Activated CD4-positive, alpha-beta T cell treated with anti-CD3 and anti-CD28 coated beads for 48 hours (primary cell): Measurements from ENCODE around the gene ARHGAP31.

ENCODE experiments used
- DNase-seq: peaks from one replicate; pipeline ENCODE4 v3.0.0-alpha.2; 2020

Gene ARHGAP31

DNA sequence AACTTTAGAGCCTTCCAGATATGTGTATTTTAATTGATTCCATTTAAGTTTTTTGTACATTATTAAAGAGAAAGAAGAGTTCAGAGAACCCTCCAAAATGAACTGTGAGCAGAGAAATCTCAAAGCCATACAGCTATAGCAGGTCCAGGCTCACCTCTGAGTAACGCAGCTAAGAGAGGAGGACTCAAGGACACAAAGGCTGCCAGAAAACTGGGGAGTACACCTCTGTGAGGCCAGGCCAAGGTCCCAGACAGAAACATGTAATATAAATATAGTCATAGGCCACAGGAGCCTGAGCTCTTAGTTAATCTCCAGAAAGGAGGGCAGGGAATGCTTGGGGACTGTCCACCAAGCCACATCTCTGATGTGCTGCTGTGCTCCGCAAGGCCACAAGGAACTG lies 102.7 kb downstream of the ARHGAP31 start:
- no peak for DNase-seq

DNA sequence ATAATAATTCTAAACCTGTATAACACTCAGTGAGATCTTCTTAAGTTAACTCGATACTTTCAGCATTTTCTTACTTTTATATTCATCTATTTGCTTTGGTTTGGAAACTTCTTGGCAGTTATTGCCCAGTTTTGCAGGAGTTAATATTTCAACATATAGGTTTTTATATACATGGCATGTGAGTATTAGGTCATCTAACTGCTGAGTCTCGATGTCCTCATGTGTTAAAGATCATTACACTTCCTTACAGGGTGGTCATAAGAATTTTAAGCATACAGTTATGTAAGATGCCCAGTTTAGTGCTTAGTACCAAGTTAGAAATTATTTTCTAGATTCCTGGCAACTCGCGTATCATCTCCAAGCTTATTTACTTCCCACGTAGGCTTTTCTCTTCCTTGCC lies 106.3 kb downstream of the ARHGAP31 start:
- no peak for DNase-seq

DNA sequence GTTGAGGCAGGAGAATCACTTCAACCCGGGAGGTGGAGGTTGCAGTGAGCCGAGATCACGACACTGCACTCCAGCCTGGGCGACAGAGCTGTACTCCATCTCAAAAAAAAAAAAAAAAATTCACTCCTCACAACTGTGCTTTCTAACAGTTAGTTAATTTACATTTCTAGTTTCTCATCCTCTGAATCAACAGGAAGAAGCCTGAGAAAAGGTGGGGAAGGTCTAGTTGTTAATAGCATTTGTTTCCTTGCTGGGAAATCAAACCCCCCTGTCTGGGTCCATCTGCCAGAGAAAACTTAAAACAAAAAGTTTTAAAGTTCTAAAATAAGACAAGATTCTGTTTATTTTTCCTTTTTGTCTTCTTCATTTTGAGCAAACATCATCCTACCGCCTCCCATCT lies 106.9 kb downstream of the ARHGAP31 start:
- DNase-seq: no peak

DNA sequence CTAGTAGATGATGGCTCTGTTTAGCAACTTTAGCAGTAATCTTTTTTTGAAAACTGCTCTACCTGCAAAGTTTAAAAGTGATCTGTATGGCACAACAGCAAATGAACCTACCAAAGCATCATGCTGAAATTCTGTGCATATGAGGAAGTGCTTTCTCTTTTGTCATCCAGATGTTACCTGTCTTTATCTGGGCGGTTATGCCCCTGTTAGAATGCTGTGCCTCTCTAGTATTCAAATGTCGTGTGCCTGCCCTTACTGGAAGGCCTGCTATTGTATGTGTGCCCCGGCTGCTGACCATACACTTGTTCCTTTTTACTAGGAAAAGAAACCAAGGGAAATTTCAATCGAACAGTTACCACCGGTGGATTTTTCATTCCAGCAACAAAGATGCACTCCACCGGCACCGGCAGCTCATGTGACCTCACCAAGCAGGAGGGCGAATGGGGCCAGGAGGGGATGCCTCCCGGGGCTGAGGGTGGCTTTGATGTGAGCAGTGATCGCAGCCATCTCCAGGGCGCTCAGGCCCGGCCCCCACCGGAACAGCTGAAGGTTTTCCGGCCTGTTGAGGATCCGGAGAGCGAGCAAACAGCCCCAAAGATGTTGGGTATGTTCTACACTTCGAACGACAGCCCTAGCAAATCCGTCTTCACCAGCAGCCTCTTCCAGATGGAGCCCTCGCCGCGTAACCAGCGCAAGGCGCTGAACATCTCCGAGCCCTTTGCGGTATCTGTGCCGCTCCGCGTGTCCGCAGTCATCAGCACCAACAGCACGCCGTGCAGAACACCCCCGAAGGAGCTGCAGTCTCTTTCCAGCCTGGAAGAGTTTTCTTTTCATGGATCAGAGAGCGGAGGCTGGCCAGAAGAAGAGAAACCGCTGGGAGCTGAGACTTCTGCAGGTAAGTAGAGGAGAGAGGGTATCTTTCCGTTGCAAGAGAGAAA lies 107.6 kb downstream of the ARHGAP31 start:
- DNase-seq: no peak

DNA sequence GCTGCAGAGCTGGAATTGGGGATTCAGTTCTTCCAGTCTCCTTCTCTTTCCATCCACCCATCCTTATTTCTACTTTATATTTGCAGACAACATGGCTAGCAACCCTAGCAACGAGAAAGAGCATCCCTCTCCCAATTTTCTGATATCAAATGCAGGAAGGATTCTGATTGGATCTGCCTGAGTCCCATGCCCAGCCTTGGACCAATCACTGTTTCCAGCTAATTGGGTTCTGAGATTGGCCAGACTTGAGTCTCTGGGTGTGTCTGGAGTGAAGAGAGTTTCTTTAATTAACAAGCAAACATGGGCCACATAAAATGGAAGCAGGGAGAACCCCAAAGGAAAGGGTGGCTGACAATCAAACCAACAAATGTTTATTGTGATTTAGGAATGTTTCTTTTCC lies 108.6 kb downstream of the ARHGAP31 start:
- DNase-seq: no peak

DNA sequence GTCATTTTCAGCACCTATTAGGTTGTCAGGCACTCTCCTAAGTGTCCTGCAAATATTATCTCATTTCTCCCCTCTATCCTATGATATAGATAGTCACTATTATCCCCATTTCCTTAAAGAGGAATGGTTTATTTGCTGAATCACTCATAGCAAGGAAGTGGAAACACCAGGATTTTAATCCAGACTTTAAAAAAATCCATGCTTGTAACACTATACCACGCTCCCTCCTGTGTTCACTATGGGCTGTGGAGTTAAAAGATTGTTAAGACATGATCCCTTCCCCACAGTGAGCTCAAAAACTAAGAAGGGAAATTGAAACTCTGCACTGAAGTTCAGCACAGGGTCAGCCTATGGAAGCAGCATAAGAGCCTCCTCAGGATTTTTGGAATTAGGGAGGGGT lies 109.0 kb downstream of the ARHGAP31 start:
- DNase-seq: no peak

DNA sequence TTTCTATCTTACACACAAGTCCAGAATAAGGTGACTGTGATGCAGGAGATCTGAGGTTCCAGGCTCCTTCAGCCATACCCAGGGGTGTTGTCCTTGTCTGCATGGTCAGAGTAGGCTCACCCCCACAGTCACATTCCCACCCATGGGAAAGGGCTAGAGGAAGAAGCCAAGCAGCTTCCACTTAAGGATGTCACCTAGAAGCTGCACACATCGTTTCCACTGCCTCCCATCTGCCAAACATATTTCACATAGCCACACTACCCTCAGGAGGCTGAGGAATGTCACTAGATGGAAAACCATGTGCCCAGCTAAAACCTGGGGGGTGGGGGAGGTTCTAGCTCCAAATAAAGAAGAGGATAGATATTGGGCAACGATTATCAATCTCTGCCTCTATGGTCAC lies 111.1 kb downstream of the ARHGAP31 start:
- no peak for DNase-seq

DNA sequence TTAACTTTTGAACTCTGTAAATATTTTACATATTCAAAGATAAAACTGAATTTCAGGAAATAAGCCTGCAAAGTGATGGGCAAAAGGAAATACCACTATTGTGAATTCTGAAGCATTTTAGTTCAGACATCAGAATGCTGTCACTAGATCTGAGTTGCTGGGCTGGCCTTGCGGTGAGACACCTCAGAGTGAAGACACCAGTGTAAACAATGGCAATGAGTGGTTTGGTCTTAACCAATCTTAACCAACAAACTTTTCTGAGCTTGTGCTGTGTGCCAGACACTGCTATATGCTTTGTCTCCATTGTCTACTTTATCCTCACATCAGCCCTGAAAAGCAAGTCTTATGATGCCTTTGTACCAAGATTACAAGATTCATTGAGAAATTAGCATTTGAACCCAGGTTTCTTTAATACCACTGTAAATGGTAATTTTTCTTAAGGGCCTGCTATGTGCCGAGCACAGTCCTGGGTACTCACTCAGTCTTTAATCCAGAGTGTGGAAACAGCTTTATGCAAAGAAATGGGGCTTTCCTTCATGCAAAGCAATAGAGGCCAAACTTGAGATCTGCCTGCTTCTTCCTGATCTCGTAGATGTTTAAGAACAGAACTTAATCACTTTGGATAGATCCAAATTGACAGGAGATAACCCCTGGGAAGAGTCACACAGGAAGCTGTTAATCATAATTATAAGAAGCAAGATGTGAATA lies 114.2 kb downstream of the ARHGAP31 start:
- no peak for DNase-seq

DNA sequence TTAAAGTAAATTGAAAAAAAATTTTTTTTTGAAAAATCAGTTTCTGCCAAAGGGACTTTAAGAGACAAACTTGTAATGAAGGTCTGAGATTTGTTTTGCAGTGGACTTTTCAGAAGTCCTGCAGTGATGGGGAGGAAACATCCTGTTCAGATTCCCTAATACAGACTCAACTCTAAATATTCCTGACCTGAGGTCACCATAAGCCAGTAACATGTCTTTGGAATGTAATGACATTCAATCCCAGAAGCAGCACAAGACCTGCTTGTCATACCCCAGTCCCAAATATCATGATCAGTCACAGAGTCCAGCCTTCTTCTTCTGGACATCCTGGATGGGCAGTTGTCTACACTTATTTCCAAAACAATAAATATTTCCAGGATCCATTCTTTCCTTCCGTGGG lies 115.7 kb downstream of the ARHGAP31 start:
- no peak for DNase-seq

DNA sequence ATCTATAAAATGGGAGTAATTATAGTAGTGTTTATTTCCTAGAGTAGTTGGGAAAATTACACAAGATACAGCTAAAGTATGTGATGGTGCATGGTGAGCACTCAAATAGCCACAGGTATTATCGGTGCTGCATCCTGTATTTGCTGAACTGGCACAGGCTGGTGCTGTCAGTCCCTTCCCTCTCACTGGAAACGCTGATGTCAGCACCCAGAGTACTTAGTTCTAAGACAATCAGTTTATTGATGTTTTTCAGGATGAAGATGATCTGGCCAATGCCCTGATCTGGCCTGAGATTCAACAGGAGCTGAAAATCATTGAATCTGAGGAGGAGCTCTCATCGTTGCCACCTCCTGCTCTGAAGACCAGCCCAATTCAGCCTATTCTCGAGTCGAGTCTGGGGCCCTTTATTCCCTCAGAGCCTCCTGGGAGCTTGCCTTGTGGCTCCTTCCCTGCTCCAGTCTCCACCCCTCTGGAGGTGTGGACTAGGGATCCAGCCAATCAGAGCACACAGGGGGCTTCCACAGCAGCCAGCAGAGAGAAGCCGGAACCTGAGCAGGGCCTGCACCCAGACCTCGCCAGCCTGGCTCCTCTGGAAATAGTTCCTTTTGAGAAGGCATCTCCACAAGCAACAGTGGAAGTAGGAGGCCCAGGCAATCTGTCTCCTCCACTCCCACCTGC lies 119.6 kb downstream of the ARHGAP31 start:
- no peak for DNase-seq

DNA sequence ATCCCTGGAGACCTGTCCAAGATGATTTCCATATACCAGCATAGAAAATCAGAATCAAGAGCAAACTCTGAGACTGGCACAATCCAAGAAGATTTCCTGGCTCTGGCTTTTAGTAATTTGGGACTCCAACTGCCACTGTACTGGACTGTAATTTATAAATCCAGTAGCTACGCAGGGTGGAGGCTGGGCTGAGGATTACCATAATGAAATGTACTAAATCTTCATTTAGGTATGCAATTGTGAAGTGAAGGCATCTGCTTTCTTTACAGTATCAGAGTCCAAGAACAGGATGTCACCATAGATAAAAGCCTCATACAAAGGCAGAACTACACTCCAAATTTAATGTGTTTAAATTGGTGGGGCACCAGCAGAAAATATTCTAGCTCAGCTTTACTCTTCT lies 122.7 kb downstream of the ARHGAP31 start:
- no peak for DNase-seq

DNA sequence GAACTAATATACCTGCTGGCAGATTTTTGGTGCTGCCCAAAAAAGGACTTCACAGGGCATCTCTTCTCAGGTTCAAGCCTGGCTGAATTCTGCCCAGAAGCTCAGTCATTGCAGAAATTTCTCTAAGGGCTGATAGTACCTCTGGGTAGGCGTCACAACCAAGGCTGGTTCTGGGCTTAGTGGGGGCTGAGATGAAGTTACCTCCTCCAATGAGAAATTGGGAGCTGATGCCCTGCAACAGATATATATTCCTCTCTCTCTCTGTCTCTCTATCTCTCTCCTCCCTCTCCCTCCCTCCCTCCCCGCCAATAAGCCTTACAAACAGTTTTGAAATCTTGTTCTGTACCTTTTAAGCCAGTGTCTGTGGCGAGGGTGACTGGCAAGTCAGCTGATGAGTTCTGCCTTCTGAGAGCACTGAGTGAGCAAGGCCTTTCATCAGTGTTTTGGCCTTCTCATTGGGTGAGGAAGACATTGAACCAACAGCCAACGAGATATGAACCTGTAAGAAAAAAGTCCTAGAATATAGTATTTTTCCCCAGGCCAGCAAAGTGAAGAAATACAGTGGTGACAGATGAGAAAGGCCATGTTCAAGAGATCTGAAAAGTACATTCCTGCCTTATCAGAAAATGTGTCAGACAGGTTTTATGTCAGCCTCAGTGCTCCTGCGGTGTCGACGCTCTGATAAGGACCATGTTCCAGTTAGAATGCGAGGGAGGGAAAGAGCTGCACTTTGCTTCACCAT lies 123.8 kb downstream of the ARHGAP31 start:
- no peak for DNase-seq

DNA sequence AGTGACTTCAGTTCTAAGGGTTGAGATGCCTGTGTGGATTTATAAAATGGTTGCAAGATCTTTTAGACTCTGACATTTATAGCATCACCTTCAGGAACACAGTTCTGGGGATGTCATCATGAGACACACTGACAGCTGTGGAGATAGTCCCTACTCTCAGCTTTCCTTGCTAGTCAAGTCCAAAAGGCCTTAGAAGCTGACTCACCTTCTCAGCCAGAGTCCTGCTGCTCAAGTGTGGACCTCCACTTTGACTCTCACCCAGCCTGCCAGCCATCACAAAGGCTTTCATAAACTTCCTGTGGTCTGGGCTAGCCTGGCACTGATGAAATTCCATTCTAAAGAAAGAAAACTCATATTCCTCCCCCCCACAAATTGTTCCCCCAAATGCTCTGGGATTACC lies 124.5 kb downstream of the ARHGAP31 start:
- DNase-seq: no peak

DNA sequence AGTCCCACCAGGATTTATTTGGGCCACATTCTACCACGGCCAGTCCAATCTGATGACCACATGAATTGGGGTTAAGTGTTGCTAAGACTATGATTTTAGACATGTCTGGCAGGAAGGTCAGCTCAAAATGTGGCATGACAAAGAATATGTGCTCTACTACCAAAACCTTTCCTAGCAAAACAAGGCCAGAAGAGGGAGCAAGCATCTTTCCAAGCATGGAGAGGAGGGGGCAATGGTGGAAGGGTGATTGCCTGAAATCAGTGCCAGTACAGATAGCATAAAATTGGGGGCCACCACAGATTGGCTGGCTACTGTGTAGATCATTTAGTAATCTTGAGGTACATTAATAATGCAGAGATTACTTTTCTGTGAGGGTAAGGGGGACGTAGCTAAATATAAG lies 126.0 kb downstream of the ARHGAP31 start:
- no peak for DNase-seq

DNA sequence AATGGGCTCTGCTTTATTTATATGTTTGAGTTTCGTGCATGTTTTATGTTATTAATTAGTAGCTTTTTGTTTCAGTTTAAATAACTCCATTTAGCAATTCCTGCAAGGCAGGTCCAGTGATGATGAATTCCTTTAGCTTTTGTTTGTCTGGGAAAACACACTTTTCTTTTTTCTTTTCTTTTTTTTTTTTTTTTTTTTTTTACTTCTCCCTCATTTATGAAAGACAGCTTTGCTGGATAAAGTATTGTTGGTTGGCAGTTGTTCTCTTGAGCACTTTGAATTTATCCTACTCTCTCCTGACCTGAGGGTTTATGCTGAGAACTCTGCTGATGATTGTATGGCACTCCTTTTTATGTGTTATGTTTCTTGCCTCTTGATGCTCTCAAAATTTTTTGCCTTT lies 133.5 kb downstream of the ARHGAP31 start:
- DNase-seq: no peak

DNA sequence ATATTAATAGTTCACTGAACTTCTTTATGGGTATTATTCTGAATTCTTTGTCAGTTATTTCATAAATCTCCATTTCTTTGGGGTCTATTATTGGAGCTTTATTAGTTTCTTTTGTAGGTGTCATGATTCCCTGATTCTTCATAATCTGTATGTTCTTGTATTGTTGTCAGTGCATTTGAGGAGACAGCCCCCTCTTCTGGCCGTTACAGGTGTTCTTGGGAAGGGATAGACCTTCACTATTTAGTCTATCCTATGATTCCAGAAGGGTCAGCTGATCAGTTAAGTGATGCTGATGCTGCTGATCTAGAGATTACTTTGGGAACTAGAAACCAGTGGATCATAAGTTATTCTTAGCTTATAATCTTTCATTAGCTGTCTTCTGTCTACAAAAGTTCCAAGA lies 134.4 kb downstream of the ARHGAP31 start:
- no peak for DNase-seq

DNA sequence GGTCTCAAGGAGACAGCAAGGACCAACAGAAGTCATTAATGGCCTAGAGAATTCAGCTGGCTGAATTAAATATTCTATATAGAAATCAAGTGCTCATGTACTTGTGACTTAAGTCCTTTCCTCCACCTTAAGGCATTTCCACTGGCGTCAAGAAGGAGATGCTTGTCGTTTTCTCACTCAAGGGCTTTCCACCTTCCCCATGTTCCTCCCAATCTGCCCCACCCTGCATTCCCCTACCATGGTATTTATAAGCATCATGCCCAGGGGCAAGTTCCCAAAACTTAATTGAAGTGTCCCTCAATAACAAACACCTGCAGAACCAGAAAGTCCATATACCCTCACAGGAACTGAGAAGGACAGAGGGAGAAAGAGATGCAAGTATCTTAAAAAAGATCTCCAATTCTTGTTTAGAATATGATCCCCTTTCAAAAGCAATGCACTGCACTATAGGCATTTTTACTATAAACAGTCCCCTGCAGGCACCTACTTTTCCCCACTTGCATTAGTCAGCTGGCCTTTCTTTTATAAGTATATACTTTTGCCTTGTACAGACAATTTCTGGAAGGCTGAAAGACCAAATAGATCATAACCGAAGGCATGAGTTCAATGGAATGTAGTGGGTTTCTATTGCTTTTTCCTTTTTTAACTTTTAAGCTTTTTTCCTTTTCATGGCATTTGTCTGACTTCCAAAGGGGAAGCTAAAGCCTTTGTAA lies 139.6 kb downstream of the ARHGAP31 start:
- DNase-seq: no peak

DNA sequence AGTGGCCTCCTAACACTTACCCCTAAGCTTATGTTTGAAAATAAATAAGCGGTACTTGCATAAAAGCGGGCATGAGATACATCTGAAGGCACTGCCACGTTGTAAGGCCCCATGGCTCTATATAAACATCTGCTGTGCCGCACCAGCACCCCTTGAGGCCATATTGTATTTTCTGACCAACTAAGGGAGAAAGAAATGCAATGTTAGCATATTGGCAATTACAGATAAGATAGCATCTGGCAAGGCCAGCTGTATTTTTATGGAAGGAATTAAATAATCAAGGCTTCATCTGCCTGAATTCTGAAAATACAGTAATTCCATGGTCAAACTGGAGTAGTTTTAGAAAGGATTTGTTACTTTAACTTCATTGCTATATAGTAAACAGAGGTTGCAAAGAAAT lies 140.5 kb downstream of the ARHGAP31 start:
- DNase-seq: no peak

DNA sequence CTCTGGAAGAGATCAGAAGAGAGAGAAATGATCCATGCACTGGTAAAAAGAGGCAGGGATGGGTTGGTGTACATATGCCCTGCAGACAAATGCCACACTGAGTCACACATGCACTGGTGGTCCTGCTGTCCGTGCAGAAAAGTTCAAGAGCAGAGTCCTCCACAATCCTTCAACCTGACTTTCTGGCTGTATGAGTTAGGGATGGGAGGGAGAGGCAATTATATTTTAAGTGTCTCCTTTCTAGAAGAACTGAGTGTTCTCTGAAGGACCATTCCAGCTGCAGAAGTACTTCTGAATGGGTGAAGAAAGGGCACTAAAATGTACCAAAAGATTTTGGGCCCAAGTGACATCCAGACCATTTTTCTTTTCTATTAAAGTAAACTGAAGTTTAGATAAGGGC lies 142.8 kb downstream of the ARHGAP31 start:
- DNase-seq: no peak

DNA sequence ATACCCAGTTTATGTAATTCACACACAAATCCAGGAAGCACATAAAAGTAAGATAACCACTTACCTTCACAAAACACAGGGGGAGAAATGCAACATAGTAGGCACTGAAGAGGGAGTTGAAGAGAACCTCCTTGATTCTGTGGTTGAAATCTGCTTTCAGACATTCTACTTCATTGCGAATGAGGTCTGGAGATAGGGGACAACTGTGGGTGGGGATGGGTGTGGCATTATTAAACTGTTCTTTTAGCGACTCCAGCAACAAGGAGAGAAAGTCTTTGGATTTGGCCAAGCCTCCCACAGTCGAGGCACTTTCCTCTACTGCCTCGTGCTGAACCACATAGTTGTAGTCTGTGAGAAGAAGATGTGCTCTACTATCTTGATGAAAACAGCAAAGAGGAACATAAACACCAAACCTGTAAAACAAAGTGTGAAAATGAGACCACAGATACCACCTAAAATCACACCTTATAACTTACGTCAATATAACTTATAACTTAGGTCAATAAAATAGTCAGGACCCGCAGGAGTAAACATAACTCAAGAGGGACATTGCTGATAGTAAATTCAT lies 143.6 kb downstream of the ARHGAP31 start:
- DNase-seq: no peak

DNA sequence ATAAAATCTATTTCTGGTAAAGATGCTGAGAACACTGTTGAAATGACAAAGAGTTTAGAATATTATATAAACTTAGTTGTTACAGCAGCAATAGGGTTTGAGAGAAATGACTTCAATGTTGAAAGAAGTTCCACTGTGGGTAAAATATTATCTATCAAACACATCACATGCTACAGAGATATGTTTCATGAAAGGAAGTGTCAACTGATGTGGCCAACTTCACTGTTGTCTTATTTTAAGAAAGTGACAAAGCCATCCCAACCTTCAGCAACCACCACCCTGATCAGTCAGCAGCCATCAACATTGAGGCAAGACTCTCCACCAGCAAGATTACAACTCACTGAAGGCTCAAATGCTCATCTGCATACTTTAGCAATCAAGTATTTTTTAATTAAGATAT lies 149.0 kb downstream of the ARHGAP31 start:
- DNase-seq: no peak

DNA sequence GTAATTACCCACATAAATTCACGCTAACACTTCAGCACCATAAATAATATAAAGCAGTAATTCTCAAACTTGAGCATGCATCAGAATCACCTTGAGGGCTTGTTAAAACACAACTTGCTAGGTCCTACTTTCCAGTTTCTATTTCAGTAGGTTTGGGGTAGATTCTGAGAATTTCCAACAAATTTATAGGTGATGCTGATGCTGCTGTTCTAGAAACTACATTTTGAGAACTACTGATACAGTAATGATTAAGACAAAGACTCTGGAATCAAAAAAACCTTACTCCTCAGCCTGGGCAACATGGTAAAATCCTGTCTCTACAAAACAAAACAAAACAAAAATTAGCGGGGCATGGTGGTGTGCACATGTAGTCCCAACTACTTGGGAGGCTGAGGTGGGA lies 150.4 kb downstream of the ARHGAP31 start:
- no peak for DNase-seq
